IMR-90 (cell line): ENCODE measurements around the gene ERBB4. TPM values are rescaled to one million over a fixed set of nuclear protein-coding genes. Genes with fewer than 3 reads are reported as not detected.

Experiments
- ATAC-seq: fragments of 200-7000 bp; cut with Tn5 transposase; 2 replicates; pipeline ENCODE4 v1.9.1; 2020; ENCODE audit warnings: low read depth, mild to moderate bottlenecking, moderate library complexity
- BruUV-seq: library from RNA; stranded (reverse); fragments of 400-500 nt; replicated peaks from 2 replicates; lab custom pipeline; 2021; lab: Mats Ljungman, UMichigan
- CTCF ChIA-PET: fragments of 300-600 bp; formaldehyde crosslinking; extraction: SDS; loops from one replicate; lab custom pipeline; 2021; ENCODE audit warnings: antibody characterized with exemption; lab: Yijun Ruan, JAX
- POLR2A ChIA-PET: fragments of 300-600 bp; sonication (Branson Sonifier 250); formaldehyde crosslinking; loops from one replicate; lab custom pipeline; 2022; ENCODE audit warnings: antibody characterized with exemption; ENCODE audit not compliant: unreplicated experiment; lab: Charles Lee
- DNase-seq: peaks from one replicate; pipeline ENCODE4 v3.0.0; 2013
- H2AFZ ChIP-seq: replicated peaks from 2 replicates; pipeline ENCODE3; 2013; ENCODE audit warnings: low read length, mild to moderate bottlenecking; ENCODE audit not compliant: poor library complexity
- H2AK5ac ChIP-seq: 2 replicates; pipeline ENCODE4 v1.6.1; 2013; ENCODE audit warnings: low read depth, low read length, inconsistent platforms
- H2AK9ac ChIP-seq: replicated peaks from 2 replicates; pipeline ENCODE3; 2013; ENCODE audit warnings: mild to moderate bottlenecking, low read depth, low read length, moderate library complexity; ENCODE audit not compliant: poor library complexity
- H2BK120ac ChIP-seq: 2 replicates; pipeline ENCODE4 v1.6.1; 2013; ENCODE audit warnings: low read depth, low read length, inconsistent platforms
- H2BK15ac ChIP-seq: 3 replicates; pipeline ENCODE4 v1.6.1; 2013; ENCODE audit warnings: low read depth, low read length, inconsistent platforms
- H2BK20ac ChIP-seq: 2 replicates; pipeline ENCODE4 v1.6.1; 2013; ENCODE audit warnings: low read depth, mild to moderate bottlenecking, inconsistent platforms, low read length, moderate library complexity
- H2BK5ac ChIP-seq: 2 replicates; pipeline ENCODE4 v1.6.1; 2013; ENCODE audit warnings: mild to moderate bottlenecking, low read depth, low read length, inconsistent platforms; ENCODE audit not compliant: poor library complexity, severe bottlenecking
- H3K14ac ChIP-seq: replicated peaks from 2 replicates; pipeline ENCODE4 v1.6.1; 2013; ENCODE audit warnings: low read depth, low read length, inconsistent platforms
- H3K18ac ChIP-seq: 2 replicates; pipeline ENCODE4 v1.6.1; 2013; ENCODE audit warnings: low read depth, low read length, control low read depth
- H3K23ac ChIP-seq: 2 replicates; pipeline ENCODE4 v1.6.1; 2013; ENCODE audit warnings: low read depth, low read length, inconsistent platforms
- H3K27ac ChIP-seq: 2 replicates; pipeline ENCODE4 v1.5.1; 2013; ENCODE audit warnings: mild to moderate bottlenecking, control low read depth, low read length; ENCODE audit not compliant: insufficient read depth
- H3K27me3 ChIP-seq: 2 replicates; pipeline ENCODE4 v1.6.1; 2013; ENCODE audit warnings: low read length; ENCODE audit not compliant: control insufficient read depth, insufficient read depth
- H3K36me3 ChIP-seq: 2 replicates; pipeline ENCODE4 v1.6.1; 2013; ENCODE audit warnings: low read length, mixed read lengths; ENCODE audit not compliant: control insufficient read depth, insufficient read depth
- H3K4ac ChIP-seq: 2 replicates; pipeline ENCODE4 v1.6.1; 2013; ENCODE audit warnings: low read depth, low read length, inconsistent platforms
- H3K4me1 ChIP-seq: 2 replicates; pipeline ENCODE4 v1.6.1; 2013; ENCODE audit warnings: low read length, mixed read lengths; ENCODE audit not compliant: control insufficient read depth, insufficient read depth
- H3K4me2 ChIP-seq: 2 replicates; pipeline ENCODE4 v1.6.1; 2013; ENCODE audit warnings: low read depth, mild to moderate bottlenecking, control low read depth, low read length, moderate library complexity
- H3K4me3 ChIP-seq: 2 replicates; pipeline ENCODE4 v1.5.1; 2013; ENCODE audit warnings: low read depth, mild to moderate bottlenecking, control low read depth, low read length, moderate library complexity; ENCODE audit not compliant: insufficient read depth
- H3K56ac ChIP-seq: 2 replicates; pipeline ENCODE4 v1.6.1; 2013; ENCODE audit warnings: low read length, inconsistent platforms; ENCODE audit not compliant: insufficient read depth; ENCODE audit errors: extremely low read depth
- H3K79me1 ChIP-seq, 2 experiments: 2 replicates each; pipeline ENCODE4 v1.6.1; 2013; ENCODE audit warnings: low read length in 2 of 2, inconsistent platforms in 1 of 2, low read depth in 1 of 2
- H3K9ac ChIP-seq: 2 replicates; pipeline ENCODE4 v1.6.1; 2013; ENCODE audit warnings: low read depth, low read length, control low read depth
- H3K9me1 ChIP-seq: 2 replicates; pipeline ENCODE4 v1.6.1; 2013; ENCODE audit warnings: low read length, inconsistent platforms; ENCODE audit not compliant: insufficient read depth
- H3K9me3 ChIP-seq: 2 replicates; pipeline ENCODE4 v1.6.1; 2013; ENCODE audit warnings: low read length; ENCODE audit not compliant: control insufficient read depth, insufficient read depth
- H4K20me1 ChIP-seq: 2 replicates; pipeline ENCODE4 v1.6.1; 2013; ENCODE audit warnings: low read length, inconsistent platforms; ENCODE audit not compliant: insufficient read depth
- H4K5ac ChIP-seq: 2 replicates; pipeline ENCODE4 v1.6.1; 2013; ENCODE audit warnings: mild to moderate bottlenecking, low read depth, low read length, control low read depth
- H4K8ac ChIP-seq, 2 experiments: 2 replicates each; pipeline ENCODE4 v1.6.1; 2013; ENCODE audit warnings: low read depth in 2 of 2, low read length in 2 of 2, control low read depth in 1 of 2, inconsistent platforms in 1 of 2
- H4K91ac ChIP-seq: 2 replicates; pipeline ENCODE4 v1.6.1; 2013; ENCODE audit warnings: low read depth, low read length, inconsistent platforms; ENCODE audit not compliant: insufficient read depth
- BHLHE40 ChIP-seq: fragments of 150-350 bp; IDR thresholded peaks from 2 replicates; pipeline ENCODE4 v1.6.1; 2016; ENCODE audit warnings: mild to moderate bottlenecking, low read depth, low read length
- CEBPB ChIP-seq: IDR thresholded peaks from 2 replicates; pipeline ENCODE4 v1.6.1; 2012; ENCODE audit warnings: low read depth, low read length, improper control_type of control experiment
- CHD1 ChIP-seq: IDR thresholded peaks from 2 replicates; pipeline ENCODE4 v1.6.1; 2012; ENCODE audit warnings: low read depth, low read length, improper control_type of control experiment
- CTCF ChIP-seq: conservative IDR thresholded peaks from 2 replicates; pipeline ENCODE4 v1.5.1; 2012; ENCODE audit warnings: mild to moderate bottlenecking, low read depth, low read length, improper control_type of control experiment
- ELK1 ChIP-seq: fragments of 150-350 bp; IDR thresholded peaks from 2 replicates; pipeline ENCODE4 v1.6.1; 2016; ENCODE audit warnings: low read depth, mild to moderate bottlenecking, low read length, moderate library complexity, borderline replicate concordance
- FOS ChIP-seq: fragments of 150-350 bp; IDR thresholded peaks from 2 replicates; pipeline ENCODE4 v1.6.1; 2016; ENCODE audit warnings: low read depth, low read length
- MAFK ChIP-seq: IDR thresholded peaks from 2 replicates; pipeline ENCODE4 v1.6.1; 2012; ENCODE audit warnings: low read depth, low read length, improper control_type of control experiment
- MAZ ChIP-seq: IDR thresholded peaks from 2 replicates; pipeline ENCODE4 v1.6.1; 2012; ENCODE audit warnings: low read depth, mild to moderate bottlenecking, low read length, improper control_type of control experiment, moderate library complexity, borderline replicate concordance
- MXI1 ChIP-seq: IDR thresholded peaks from 2 replicates; pipeline ENCODE4 v1.6.1; 2012; ENCODE audit warnings: low read depth, mild to moderate bottlenecking, low read length, moderate library complexity, borderline replicate concordance
- NFE2L2 ChIP-seq: fragments of 150-350 bp; IDR thresholded peaks from 2 replicates; pipeline ENCODE4 v1.6.1; 2016; ENCODE audit warnings: low read depth, mild to moderate bottlenecking, low read length
- POLR2A ChIP-seq: IDR thresholded peaks from 2 replicates; pipeline ENCODE4 v1.6.1; 2012; ENCODE audit warnings: mild to moderate bottlenecking, low read depth, low read length
- RAD21 ChIP-seq: IDR thresholded peaks from 2 replicates; pipeline ENCODE4 v1.6.1; 2012; ENCODE audit warnings: low read length, improper control_type of control experiment
- RCOR1 ChIP-seq: IDR thresholded peaks from 2 replicates; pipeline ENCODE4 v1.6.1; 2012; ENCODE audit warnings: mild to moderate bottlenecking, low read length, improper control_type of control experiment; ENCODE audit not compliant: insufficient replicate concordance
- RFX5 ChIP-seq: IDR thresholded peaks from 2 replicates; pipeline ENCODE4 v1.8.0; 2012; ENCODE audit warnings: low read depth, mild to moderate bottlenecking, low read length, moderate library complexity
- SMC3 ChIP-seq: fragments of 150-350 bp; IDR thresholded peaks from 2 replicates; pipeline ENCODE4 v1.6.1; 2016; ENCODE audit warnings: low read depth, mild to moderate bottlenecking, antibody characterized with exemption, low read length, moderate library complexity
- WGBS, 2 experiments: methylation state at CpG; one replicate each; pipeline versions ENCODE4 v1.1.5 to v1.1.7; 2013; ENCODE audit warnings: missing lambda C conversion rate in 2 of 2; ENCODE audit not compliant: insufficient read length in 1 of 2; ENCODE audit errors: extremely low coverage in 2 of 2; 5-methylcytosine and 5-hydroxymethylcytosine counted together
- dilution Hi-C: fragments of 300-500 bp; cut with HindIII; formaldehyde crosslinking; loops from one replicate; pipeline ENCODE4 v1.14.3; 2018; ENCODE audit warnings: low sequenced_read_pairs; ENCODE audit not compliant: unreplicated experiment
- in situ Hi-C: fragments of 300-500 bp; cut with MboI; formaldehyde crosslinking; loops from 3 replicates; pipeline ENCODE4 v1.14.3; 2019; ENCODE audit warnings: low sequenced_read_pairs, inconsistent platforms, mixed read lengths
- intact Hi-C: fragments of 100-400 bp; cut with micrococcal nuclease; formaldehyde crosslinking; loops from 2 replicates; pipeline ENCODE4 v1.10.0; 2022
- polyA plus RNA-seq, 3 experiments: library from polyadenylated mRNA; depleted of rRNA; stranded (reverse); fragments of >200 nt; gene quantifications; 2 replicates each; pipeline ENCODE4 v1.2.3, GENCODE V29; 2012; ENCODE audit warnings: low replicate concordance in 1 of 3
- total RNA-seq: library from RNA; depleted of rRNA; stranded (reverse); fragments of >200 nt; gene quantifications from 2 replicates; pipeline ENCODE4 v1.2.3, GENCODE V29; 2012

Gene ERBB4
- total and polyA plus RNA-seq, 2 of the 4 experiments (the other 2 are of a cell fraction): not detected

- no TSS peak for BruUV-seq
- H3K27ac ChIP-seq: no peak overlapping the region
- no peak overlapping the region for H2BK15ac ChIP-seq
- H3K4ac ChIP-seq: no peak overlapping the region
- H2AK9ac ChIP-seq: no peak overlapping the region
- H3K9me3 ChIP-seq: no peaks in the 10 kb centered on the region
- no peak overlapping the region for H4K8ac ChIP-seq
- in situ Hi-C loops: no loop called here
- H3K4me1 ChIP-seq: no peaks in the 10 kb centered on the region
- H3K9me1 ChIP-seq: no peaks in the 10 kb centered on the region
- H4K20me1 ChIP-seq: no peaks in the 10 kb centered on the region
- H2BK20ac ChIP-seq: no peak overlapping the region
- H3K4me3 ChIP-seq: no peak overlapping the region
- no peak overlapping the region for H3K56ac ChIP-seq
- no peak overlapping the region for H3K23ac ChIP-seq
- no peak for TF ChIP-seq RFX5
- no peak for TF ChIP-seq POLR2A
- TF ChIP-seq CEBPB: no peak
- TF ChIP-seq SMC3: no peak
- TF ChIP-seq BHLHE40: no peak
- TF ChIP-seq CHD1: no peak
- no peak for TF ChIP-seq NFE2L2
- no peak for TF ChIP-seq RAD21
- no peak for TF ChIP-seq MAFK
- no peak for TF ChIP-seq FOS
- TF ChIP-seq RCOR1: no peak
- no peak for TF ChIP-seq MXI1
- no peak for TF ChIP-seq MAZ
- no peak for TF ChIP-seq CTCF
- TF ChIP-seq ELK1: no peak
- H3K4me2 ChIP-seq: no peak overlapping the region
- no peak overlapping the region for H2BK120ac ChIP-seq
- H2AFZ ChIP-seq: no peak overlapping the region
- no CpG with 5 or more reads among the region's 1 CpG for WGBS, 2 experiments
- no peak overlapping the region for H2AK5ac ChIP-seq
- DNase-seq (no peak), ATAC-seq (no peak)
- no peaks in the 10 kb centered on the region for H3K27me3 ChIP-seq
- no peak overlapping the region for H3K9ac ChIP-seq
- no peak overlapping the region for H4K5ac ChIP-seq
- no peak overlapping the region for H2BK5ac ChIP-seq
- H3K36me3 ChIP-seq: no peaks in the 10 kb centered on the region
- ChIA-PET POLR2A (no interaction called here), CTCF (no interaction called here)
- H4K91ac ChIP-seq: no peak overlapping the region
- dilution Hi-C loops: no loop called here
- intact Hi-C loops: no loop called here
- H3K14ac ChIP-seq: no peak overlapping the region
- no peak overlapping the region for H3K18ac ChIP-seq
- no peaks in the 10 kb centered on the region for H3K79me1 ChIP-seq
Measured at GRCh38 chr2:211652327-211652726, 886.3 kb downstream of the ERBB4 start.
